HL-60 (cell line): ENCODE measurements around the gene GPC3.

Experiments
- DNase-seq, 2 experiments: peaks; one replicate each; pipeline ENCODE4 v3.0.0-alpha.2; 2010 to 2020; ENCODE audit warnings: low read depth in 1 of 2, low spot score in 1 of 2
- H3K27ac ChIP-seq: fragments of 250-450 bp; sonication (Bioruptor Pico); replicated peaks from 2 replicates; pipeline ENCODE4 v1.5.1; 2020; ENCODE audit warnings: mild to moderate bottlenecking, moderate library complexity
- H3K27me3 ChIP-seq: fragments of 250-450 bp; sonication (Bioruptor Pico); 2 replicates; pipeline ENCODE4 v1.5.1; 2021; ENCODE audit warnings: mild to moderate bottlenecking, moderate library complexity; ENCODE audit not compliant: insufficient read depth, poor library complexity, severe bottlenecking
- H3K4me3 ChIP-seq: replicated peaks from 2 replicates; pipeline ENCODE4 v1.5.1; 2011; ENCODE audit warnings: mild to moderate bottlenecking, control low read depth, low read length; ENCODE audit not compliant: insufficient read depth
- CTCF ChIP-seq: IDR thresholded peaks from one replicate; pipeline ENCODE4 v1.5.1; 2011; ENCODE audit warnings: low read length, control low read depth, inconsistent platforms; ENCODE audit not compliant: insufficient read depth
- GABPA ChIP-seq: IDR thresholded peaks from 2 replicates; pipeline ENCODE4 v1.6.1; 2012; ENCODE audit warnings: low read depth
- POLR2AphosphoS5 ChIP-seq: IDR thresholded peaks from 2 replicates; pipeline ENCODE4 v1.6.1; 2012; ENCODE audit warnings: low read depth
- REST ChIP-seq: IDR thresholded peaks from 2 replicates; pipeline ENCODE4 v1.6.1; 2012; ENCODE audit warnings: low read depth; ENCODE audit not compliant: insufficient replicate concordance
- SPI1 ChIP-seq: IDR thresholded peaks from 2 replicates; pipeline ENCODE4 v1.6.1; 2012; ENCODE audit warnings: low read depth, mild to moderate bottlenecking, borderline replicate concordance

Gene GPC3

GRCh38 chrX:133792198-133792953, 193.0 kb downstream of the GPC3 start:
- no peaks in the 10 kb centered on the region for H3K27me3 ChIP-seq
- H3K4me3 ChIP-seq: no peak overlapping the region
- no peak overlapping the region for H3K27ac ChIP-seq
- TF ChIP-seq CTCF (peak; percentile 44), SPI1 (no peak)
- DNase-seq: peak; percentile 3 to 60

- H3K4me3 ChIP-seq: no peak overlapping the region
- H3K27ac ChIP-seq: no peak overlapping the region
- H3K27me3 ChIP-seq: no peaks in the 10 kb centered on the region
- TF ChIP-seq CTCF (no peak), POLR2AphosphoS5 (no peak), REST (no peak), GABPA (no peak), SPI1 (no peak)
- no peak for DNase-seq
These were observed 195.6 kb downstream of the GPC3 start for GRCh38 chrX:133789829-133790228.

DNA sequence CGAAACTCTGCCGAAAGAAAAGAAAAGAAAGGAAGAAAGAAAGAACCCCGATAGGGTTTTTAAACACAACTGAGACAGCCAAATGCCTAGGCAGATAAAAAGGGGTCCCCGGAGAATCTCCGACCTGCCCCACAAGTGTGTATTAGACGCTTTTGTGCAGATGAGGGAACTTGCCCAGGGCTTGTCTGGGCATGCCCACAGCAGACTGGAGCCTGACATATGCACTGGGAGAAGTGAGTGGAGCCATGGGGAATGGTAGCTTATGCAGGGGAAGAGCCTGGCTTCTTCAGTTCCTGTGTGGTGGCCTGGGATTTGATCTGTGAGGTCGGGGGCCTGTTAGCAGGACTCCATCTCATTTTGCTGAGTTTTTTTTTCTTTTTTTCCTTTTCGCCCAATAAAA, 199.0 kb downstream of the GPC3 start:
- Histone ChIP-seq H3K27ac (no peak overlapping the region), H3K4me3 (no peak overlapping the region), H3K27me3 (no peaks in the 10 kb centered on the region)
- no peak for DNase-seq
- TF ChIP-seq REST: no peak

DNA sequence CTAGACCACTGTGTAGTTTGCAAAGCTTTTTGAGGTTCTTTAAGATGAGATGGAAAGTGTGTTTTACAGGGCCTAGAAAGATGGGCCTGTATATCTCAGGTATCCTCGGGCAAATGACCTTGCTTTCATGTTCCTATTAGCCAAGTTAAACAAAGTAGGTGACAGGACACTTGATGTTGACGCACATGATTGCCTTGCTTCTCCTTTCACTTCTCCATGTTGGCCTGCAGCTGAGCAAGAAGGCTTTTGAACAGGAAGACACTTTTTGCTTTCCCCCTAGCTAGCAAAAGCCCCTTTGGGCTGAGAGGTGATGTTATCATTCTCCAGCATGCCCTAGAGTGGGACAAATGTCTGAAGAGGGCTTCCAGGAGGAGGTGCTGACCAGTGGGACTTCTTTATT, 202.1 kb downstream of the GPC3 start:
- TF ChIP-seq REST: no peak
- TF ChIP-seq GABPA: no peak
- TF ChIP-seq SPI1: no peak
- TF ChIP-seq CTCF: no peak
- no peak for TF ChIP-seq POLR2AphosphoS5
- Histone ChIP-seq H3K4me3 (no peak overlapping the region), H3K27me3 (no peaks in the 10 kb centered on the region), H3K27ac (no peak overlapping the region)
- no peak for DNase-seq
